LNCAP (cell line): Measurements from ENCODE around the gene ERC1.

Experiments used
- CTCF ChIP-seq: fragments of 450-650 bp; IDR thresholded peaks from 2 replicates; pipeline ENCODE4 v1.5.1; 2017; ENCODE audit warnings: mild to moderate bottlenecking

The ERC1 gene

DNA sequence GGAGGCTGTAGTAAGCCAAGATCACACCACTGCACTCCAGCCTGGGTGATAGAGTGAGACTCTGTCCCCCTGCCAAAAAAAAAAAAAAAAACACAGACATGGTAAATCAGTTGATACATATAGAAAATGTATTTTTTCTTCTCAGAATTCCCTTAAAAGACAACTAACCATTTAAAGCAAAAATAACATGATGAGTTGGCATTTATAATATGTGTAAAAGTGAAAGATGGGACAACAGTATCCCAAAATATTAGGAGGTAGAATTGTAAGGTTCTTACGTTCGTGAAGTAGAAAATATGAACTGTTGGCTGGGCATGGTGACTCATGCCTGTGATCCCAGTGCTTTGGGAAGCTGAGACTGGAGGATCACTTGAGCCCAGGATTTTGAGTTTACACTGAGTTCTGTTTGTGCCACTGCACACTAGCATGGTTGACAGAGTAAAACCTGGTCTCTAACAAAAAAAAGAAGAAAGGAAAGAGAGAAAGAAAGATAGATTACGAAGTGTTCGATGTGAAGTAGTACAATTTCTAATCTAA lies 306.7 kb downstream of the ERC1 start:
- TF ChIP-seq CTCF, result no peak

- TF ChIP-seq CTCF, result no peak
Observed at GRCh38 chr12:1300460-1300859, 309.4 kb downstream of the ERC1 start.

DNA sequence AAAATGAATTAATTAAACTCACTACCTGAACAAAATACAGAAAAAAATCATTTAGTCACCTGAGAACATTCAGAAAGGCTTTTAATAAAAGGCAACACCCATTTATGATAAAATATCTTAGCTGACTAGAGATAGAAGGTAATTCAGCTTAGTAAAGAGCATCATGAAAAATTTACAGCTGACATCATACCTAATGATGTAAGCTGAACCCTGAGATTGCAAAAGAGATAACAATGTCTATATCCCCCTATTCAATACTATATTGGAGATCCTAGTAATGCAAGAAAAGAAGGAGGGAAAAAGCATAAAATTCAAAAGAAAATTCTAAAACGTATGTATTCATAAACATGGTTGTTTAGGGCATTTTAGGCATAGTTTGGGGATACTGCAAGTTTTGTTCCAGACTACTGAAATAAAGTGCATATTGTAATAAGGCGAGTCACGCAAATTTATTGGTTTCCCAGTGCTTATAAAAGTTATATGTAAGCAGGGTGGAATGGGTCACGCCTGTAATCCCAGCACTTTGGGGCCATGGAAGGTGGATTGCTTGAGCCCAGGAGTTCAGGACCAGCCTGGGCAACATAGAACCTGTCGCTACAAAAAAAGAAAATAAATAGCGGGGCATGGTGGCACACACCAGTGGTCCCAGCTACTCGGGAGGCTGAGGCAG lies 311.3 kb downstream of the ERC1 start:
- no peak for TF ChIP-seq CTCF

- no peak for TF ChIP-seq CTCF
Observed at GRCh38 chr12:1305063-1305434, 314.0 kb downstream of the ERC1 start.

DNA sequence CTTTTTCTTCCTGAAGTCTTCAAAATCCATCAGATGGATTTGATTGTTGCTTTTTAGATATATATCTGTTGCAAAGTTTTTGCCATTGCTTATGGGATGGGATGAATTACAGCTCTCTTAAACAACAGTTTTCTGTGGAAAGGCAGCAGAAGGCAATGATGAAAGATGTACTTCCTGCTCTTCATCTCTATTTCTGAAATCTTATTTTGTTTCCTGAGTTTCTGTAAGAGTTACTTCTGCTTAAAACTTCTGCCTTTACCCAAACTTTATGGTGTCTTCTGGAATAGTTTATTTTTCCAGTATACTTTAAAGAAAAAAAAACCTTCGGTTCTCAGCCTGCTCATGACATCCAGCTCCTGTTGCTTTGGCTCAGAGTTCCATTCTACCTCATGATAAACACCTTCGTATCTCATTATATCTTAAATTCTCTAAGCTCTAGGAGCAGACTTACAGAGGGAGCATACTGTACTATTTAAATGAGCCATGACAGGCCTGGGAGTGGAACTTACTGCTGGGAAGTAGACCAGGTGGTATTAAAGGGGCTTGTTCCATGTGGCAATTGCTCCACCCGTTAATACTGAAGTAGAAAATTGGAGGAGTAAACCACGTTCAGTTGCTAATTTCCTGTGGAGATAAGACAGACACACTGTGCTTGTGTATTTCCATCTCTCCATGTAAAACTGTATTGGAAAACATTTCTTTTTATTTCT lies 314.9 kb downstream of the ERC1 start:
- TF ChIP-seq CTCF, result no peak

GRCh38 chr12:1306817-1307216 lies 315.8 kb downstream of the ERC1 start:
- TF ChIP-seq CTCF, result no peak

DNA sequence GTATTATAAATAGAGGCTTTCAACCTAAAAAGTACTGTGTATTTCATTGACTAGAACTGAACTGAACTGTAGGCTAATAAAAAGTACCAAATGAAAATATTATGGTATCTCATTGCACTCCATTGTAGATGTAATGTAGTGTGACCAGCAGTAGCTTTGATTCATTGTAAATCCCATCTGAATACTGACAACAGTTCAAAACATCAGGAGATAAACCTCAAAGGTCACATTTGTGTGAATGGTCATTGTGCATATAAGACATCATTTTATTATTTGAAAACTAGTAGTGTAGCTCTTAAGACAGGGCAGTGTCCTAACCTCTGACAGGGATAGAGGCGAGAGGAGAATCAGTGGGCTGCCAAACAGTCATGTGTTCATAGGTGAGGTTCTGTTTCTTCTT lies 316.8 kb downstream of the ERC1 start:
- TF ChIP-seq CTCF, result no peak
